GM19452 (cell line): ENCODE data around the gene IRX4.
"Not testable (repeated sequence)": the region's sequence is repeated elsewhere in the genome, so short reads cannot be mapped to it uniquely, and the experiment has no call there.

ENCODE experiments used
- ATAC-seq: cut with Tn5 transposase; IDR thresholded peaks from one replicate; pipeline ENCODE4 v1.9.1; 2021; ENCODE audit not compliant: unreplicated experiment

The IRX4 gene

GRCh38 chr5:1879292-1880263 lies 3.1 kb downstream of the IRX4 start:
- no peak for ATAC-seq

- ATAC-seq = no peak
Observed at GRCh38 chr5:1878050-1878849, 4.5 kb downstream of the IRX4 start.

GRCh38 chr5:1877103-1878049 lies 5.3 kb downstream of the IRX4 start:
- no peak for ATAC-seq

- no peak for ATAC-seq
Observed at GRCh38 chr5:1876660-1877064, 6.1 kb downstream of the IRX4 start.

GRCh38 chr5:1875843-1876659 lies 6.7 kb downstream of the IRX4 start:
- no peak for ATAC-seq

- ATAC-seq = no peak
Observed at GRCh38 chr5:1875281-1875842, 7.4 kb downstream of the IRX4 start.

- no peak for ATAC-seq
Observed at GRCh38 chr5:1874771-1875220, 7.9 kb downstream of the IRX4 start.

GRCh38 chr5:1874348-1874747 lies 8.4 kb downstream of the IRX4 start:
- no peak for ATAC-seq

GRCh38 chr5:1873243-1873959 lies 9.3 kb downstream of the IRX4 start:
- no peak for ATAC-seq

- no peak for ATAC-seq
Observed at GRCh38 chr5:1871441-1871840, 11.3 kb downstream of the IRX4 start.

GRCh38 chr5:1870435-1871272 lies 12.1 kb downstream of the IRX4 start:
- ATAC-seq = not testable (repeated sequence)

- no peak for ATAC-seq
Observed at GRCh38 chr5:1868886-1869475, 13.7 kb downstream of the IRX4 start.

GRCh38 chr5:1867815-1868143 lies 14.9 kb downstream of the IRX4 start:
- no peak for ATAC-seq

- no peak for ATAC-seq
Observed at GRCh38 chr5:1867114-1867814, 15.5 kb downstream of the IRX4 start.

- ATAC-seq = no peak
Observed at GRCh38 chr5:1865948-1866347, 16.8 kb downstream of the IRX4 start.

GRCh38 chr5:1865486-1865885 lies 17.2 kb downstream of the IRX4 start:
- ATAC-seq = no peak

GRCh38 chr5:1864896-1865440 lies 17.8 kb downstream of the IRX4 start:
- no peak for ATAC-seq
